Neuronal stem cell (in vitro differentiated cells): ENCODE measurements around the gene UTY. TPM values are rescaled to one million over a fixed set of nuclear protein-coding genes. Genes with fewer than 3 reads are reported as not detected.

ENCODE experiments used
- DNase-seq: peaks from one replicate; pipeline ENCODE4 v3.0.0-alpha.2; 2013; ENCODE audit warnings: low spot score
- H2AFZ ChIP-seq: one replicate; pipeline ENCODE4 v1.6.1; 2013; ENCODE audit warnings: mild to moderate bottlenecking, low read length, inconsistent platforms
- H2AK5ac ChIP-seq: 2 replicates; pipeline ENCODE4 v1.6.1; 2013; ENCODE audit warnings: low read depth, mild to moderate bottlenecking, inconsistent platforms, low read length, moderate library complexity, mixed read lengths
- H2BK120ac ChIP-seq: 2 replicates; pipeline ENCODE4 v1.6.1; 2013; ENCODE audit warnings: low read depth, mild to moderate bottlenecking, inconsistent platforms, low read length, moderate library complexity, mixed read lengths
- H2BK12ac ChIP-seq: one replicate; pipeline ENCODE4 v1.6.1; 2013; ENCODE audit warnings: low read length, inconsistent platforms
- H2BK15ac ChIP-seq: 2 replicates; pipeline ENCODE4 v1.6.1; 2013; ENCODE audit warnings: mild to moderate bottlenecking, low read length, inconsistent platforms, mixed read lengths
- H2BK5ac ChIP-seq: one replicate; pipeline ENCODE4 v1.6.1; 2013; ENCODE audit warnings: inconsistent platforms, mild to moderate bottlenecking, low read length, moderate library complexity
- H3K14ac ChIP-seq: one replicate; pipeline ENCODE4 v1.6.1; 2013; ENCODE audit warnings: low read length, inconsistent platforms
- H3K18ac ChIP-seq: 2 replicates; pipeline ENCODE4 v1.6.1; 2013; ENCODE audit warnings: low read length, inconsistent platforms
- H3K23ac ChIP-seq: 2 replicates; pipeline ENCODE4 v1.6.1; 2013; ENCODE audit warnings: low read depth, mild to moderate bottlenecking, mixed read lengths, low read length, inconsistent platforms; ENCODE audit not compliant: poor library complexity
- H3K27ac ChIP-seq: replicated peaks from 3 replicates; pipeline ENCODE4 v1.5.1; 2013; ENCODE audit warnings: low read length, inconsistent platforms
- H3K27me3 ChIP-seq, 3 experiments: 2 replicates each; pipeline ENCODE4 v1.6.1; 2013; ENCODE audit warnings: low read length in 3 of 3, mild to moderate bottlenecking in 2 of 3, inconsistent platforms in 1 of 3, low read depth in 1 of 3, mixed read lengths in 1 of 3, moderate library complexity in 1 of 3; ENCODE audit not compliant: control insufficient read depth in 3 of 3, insufficient read depth in 3 of 3
- H3K36me3 ChIP-seq, 2 donors: replicated peaks in 1 of 2; 2 replicates each; pipeline ENCODE4 v1.6.1; 2013; ENCODE audit warnings: low read length in 2 of 2; ENCODE audit not compliant: control insufficient read depth in 2 of 2, insufficient read depth in 2 of 2
- H3K4ac ChIP-seq: 2 replicates; pipeline ENCODE4 v1.6.1; 2013; ENCODE audit warnings: inconsistent platforms, mild to moderate bottlenecking, low read length, moderate library complexity
- H3K4me1 ChIP-seq, 2 donors: 1 replicate in 1 of 2; 2 replicates in 1 of 2; pipeline ENCODE4 v1.6.1; 2013; ENCODE audit warnings: low read length in 2 of 2, low read depth in 1 of 2; ENCODE audit not compliant: control insufficient read depth in 2 of 2, insufficient read depth in 1 of 2
- H3K4me2 ChIP-seq: one replicate; pipeline ENCODE4 v1.6.1; 2013; ENCODE audit warnings: mild to moderate bottlenecking, low read length, inconsistent platforms; ENCODE audit not compliant: insufficient read depth, poor library complexity, severe bottlenecking
- H3K4me3 ChIP-seq, 2 donors: 2 replicates each; pipeline ENCODE4 v1.5.1; 2013; ENCODE audit warnings: low read length in 2 of 2, mild to moderate bottlenecking in 2 of 2, inconsistent platforms in 1 of 2, moderate library complexity in 1 of 2
- H3K79me1 ChIP-seq: one replicate; pipeline ENCODE4 v1.6.1; 2013; ENCODE audit warnings: low read depth, mild to moderate bottlenecking, inconsistent platforms, low read length, moderate library complexity
- H3K9ac ChIP-seq: one replicate; pipeline ENCODE4 v1.6.1; 2013; ENCODE audit warnings: mild to moderate bottlenecking, low read depth, low read length, inconsistent platforms; ENCODE audit not compliant: poor library complexity
- H3K9me3 ChIP-seq, 2 donors: replicated peaks in 1 of 2; 2 replicates each; pipeline versions ENCODE3 to v1.6.1; 2013; ENCODE audit warnings: low read length in 2 of 2, mild to moderate bottlenecking in 2 of 2, inconsistent platforms in 1 of 2, low read depth in 1 of 2, mixed read lengths in 1 of 2, moderate library complexity in 1 of 2; ENCODE audit not compliant: control insufficient read depth in 2 of 2, insufficient read depth in 1 of 2
- H4K8ac ChIP-seq: one replicate; pipeline ENCODE4 v1.6.1; 2013; ENCODE audit warnings: low read depth, mild to moderate bottlenecking, inconsistent platforms, low read length, moderate library complexity
- H4K91ac ChIP-seq: one replicate; pipeline ENCODE4 v1.6.1; 2013; ENCODE audit warnings: low read length, low read depth, mild to moderate bottlenecking, inconsistent platforms; ENCODE audit not compliant: poor library complexity
- WGBS, 2 donors: extraction: QIAGEN DNeasy Blood & Tissue Kit; methylation state at CpG; one replicate each; pipeline ENCODE4 v1.1.7; 2013; ENCODE audit warnings: missing lambda C conversion rate in 2 of 2, mixed read lengths in 1 of 2; ENCODE audit not compliant: insufficient read length in 2 of 2, insufficient replicate concordance in 1 of 2; ENCODE audit errors: extremely low coverage in 2 of 2; 5-methylcytosine and 5-hydroxymethylcytosine counted together
- polyA plus RNA-seq, 2 experiments: library from polyadenylated mRNA; stranded (reverse); fragments of 200-250 nt; gene quantifications; one replicate each; pipeline ENCODE4 v1.2.3, GENCODE V29; 2013

UTY gene
- polyA plus RNA-seq (2013, experiment 1 of 2), result 8.4 TPM
- 8.3 TPM for polyA plus RNA-seq (2013, experiment 2 of 2)

- peak within 1 kb of the TSS; percentile 91 for H3K9ac ChIP-seq
- no peaks in the 10 kb centered on the region for H3K9me3 ChIP-seq
- H4K8ac ChIP-seq, result no peak within 1 kb of the TSS
- H2AK5ac ChIP-seq, result no peak within 1 kb of the TSS
- peak; percentile 43 for DNase-seq
- H3K4me3 ChIP-seq, result peak within 1 kb of the TSS in 1 of 2 donors; percentile 99
- peak within 1 kb of the TSS; percentile 78 for H3K27ac ChIP-seq
- H3K79me1 ChIP-seq, result no peaks in the 10 kb centered on the region
- H2BK12ac ChIP-seq, result no peak within 1 kb of the TSS
- no peak within 1 kb of the TSS for H2AFZ ChIP-seq
- peak within 1 kb of the TSS; percentile 85 for H3K18ac ChIP-seq
- no peaks in the 10 kb centered on the region for H3K27me3 ChIP-seq
- H2BK5ac ChIP-seq, result no peak within 1 kb of the TSS
- H3K4me2 ChIP-seq, result peak within 1 kb of the TSS; percentile 45
- H3K14ac ChIP-seq, result no peak within 1 kb of the TSS
- no peaks in the 10 kb centered on the region for H3K36me3 ChIP-seq
- no peak within 1 kb of the TSS for H3K4ac ChIP-seq
- H3K4me1 ChIP-seq, result no peaks in the 10 kb centered on the region
- no CpG with 5 or more reads among the region's 18 CpGs for WGBS, 2 donors
- no peak within 1 kb of the TSS for H4K91ac ChIP-seq
- no peak within 1 kb of the TSS for H2BK120ac ChIP-seq
- H3K23ac ChIP-seq, result no peak within 1 kb of the TSS
- no peak within 1 kb of the TSS for H2BK15ac ChIP-seq
Measured at GRCh38 chrY:13479828-13480227, at the start of gene UTY. Gene UTY (minus strand): TSS chrY:13480033. CDS start chrY:13479665, 368 bp downstream.

GRCh38 chrY:13520474-13520873 is 40.6 kb upstream of the UTY start:
- H2AK5ac ChIP-seq, result no peak overlapping the region
- no peak overlapping the region for H2BK12ac ChIP-seq
- no peaks in the 10 kb centered on the region for H3K79me1 ChIP-seq
- H2BK5ac ChIP-seq, result no peak overlapping the region
- H3K27me3 ChIP-seq, result no peaks in the 10 kb centered on the region
- WGBS, 2 donors, result no CpG with 5 or more reads among the region's 1 CpG
- no peak overlapping the region for H3K27ac ChIP-seq
- no peak overlapping the region for H3K4me3 ChIP-seq
- no peak overlapping the region for H4K91ac ChIP-seq
- no peak overlapping the region for H2BK15ac ChIP-seq
- H4K8ac ChIP-seq, result no peak overlapping the region
- H3K23ac ChIP-seq, result no peak overlapping the region
- H3K18ac ChIP-seq, result no peak overlapping the region
- H2AFZ ChIP-seq, result no peak overlapping the region
- no peak overlapping the region for H3K14ac ChIP-seq
- H2BK120ac ChIP-seq, result no peak overlapping the region
- peaks cover 0 to 2% of the 10 kb centered on the region in 2 donors for H3K9me3 ChIP-seq
- no peak overlapping the region for H3K4me2 ChIP-seq
- DNase-seq, result no peak
- no peaks in the 10 kb centered on the region for H3K36me3 ChIP-seq
- H3K4ac ChIP-seq, result no peak overlapping the region
- no peak overlapping the region for H3K9ac ChIP-seq
- no peaks in the 10 kb centered on the region for H3K4me1 ChIP-seq

- no peak overlapping the region for H3K4me2 ChIP-seq
- H3K14ac ChIP-seq, result no peak overlapping the region
- H3K4me3 ChIP-seq, result no peak overlapping the region
- no peak overlapping the region for H4K91ac ChIP-seq
- no peak overlapping the region for H2BK12ac ChIP-seq
- H2BK120ac ChIP-seq, result no peak overlapping the region
- H3K4me1 ChIP-seq, result no peaks in the 10 kb centered on the region
- H2AK5ac ChIP-seq, result no peak overlapping the region
- H2AFZ ChIP-seq, result no peak overlapping the region
- H2BK5ac ChIP-seq, result no peak overlapping the region
- H3K9me3 ChIP-seq, result no peaks in the 10 kb centered on the region
- H3K4ac ChIP-seq, result no peak overlapping the region
- no peak overlapping the region for H4K8ac ChIP-seq
- no peaks in the 10 kb centered on the region for H3K27me3 ChIP-seq
- no peak overlapping the region for H3K18ac ChIP-seq
- H3K79me1 ChIP-seq, result no peaks in the 10 kb centered on the region
- no peak for DNase-seq
- no CpG with 5 or more reads among the region's 1 CpG for WGBS, 2 donors
- no peaks in the 10 kb centered on the region for H3K36me3 ChIP-seq
- H3K27ac ChIP-seq, result no peak overlapping the region
- no peak overlapping the region for H3K9ac ChIP-seq
- H3K23ac ChIP-seq, result no peak overlapping the region
- H2BK15ac ChIP-seq, result no peak overlapping the region
Measured at GRCh38 chrY:13501215-13501614, 21.4 kb upstream of the UTY start.

GRCh38 chrY:13493737-13494136 is 13.9 kb upstream of the UTY start:
- H2BK12ac ChIP-seq, result no peak overlapping the region

More at GRCh38 chrY:13493737-13494136, 13.9 kb upstream of the UTY start:
- H3K4ac ChIP-seq, result no peak overlapping the region
- H4K8ac ChIP-seq, result no peak overlapping the region
- H3K4me2 ChIP-seq, result no peak overlapping the region
- no peak overlapping the region for H3K23ac ChIP-seq
- no peak for DNase-seq
- H3K36me3 ChIP-seq, result no peaks in the 10 kb centered on the region
- H4K91ac ChIP-seq, result no peak overlapping the region
- no peak overlapping the region for H3K4me3 ChIP-seq
- no peak overlapping the region for H3K18ac ChIP-seq
- H3K4me1 ChIP-seq, result no peaks in the 10 kb centered on the region
- H2BK120ac ChIP-seq, result no peak overlapping the region
- no peak overlapping the region for H2AK5ac ChIP-seq
- H2AFZ ChIP-seq, result no peak overlapping the region
- no peaks in the 10 kb centered on the region for H3K9me3 ChIP-seq
- H3K27me3 ChIP-seq, result no peaks in the 10 kb centered on the region
- WGBS, 2 donors, result no CpG with 5 or more reads among the region's 3 CpGs
- H2BK15ac ChIP-seq, result no peak overlapping the region
- H3K27ac ChIP-seq, result no peak overlapping the region
- H3K14ac ChIP-seq, result no peak overlapping the region
- no peak overlapping the region for H3K9ac ChIP-seq
- H3K79me1 ChIP-seq, result no peaks in the 10 kb centered on the region
- H2BK5ac ChIP-seq, result no peak overlapping the region
